GM12873 (cell line): ENCODE measurements around the gene BTN2A1.

ENCODE experiments used
- CTCF ChIP-seq: IDR thresholded peaks from 2 replicates; pipeline ENCODE4 v1.5.1; 2012; ENCODE audit warnings: low read depth, mild to moderate bottlenecking, moderate library complexity, low read length, control low read depth; ENCODE audit not compliant: insufficient read depth; ENCODE audit errors: missing control alignments

BTN2A1 gene

GRCh38 chr6:26428206-26428605 lies 29.5 kb upstream of the BTN2A1 start:
- no peak for TF ChIP-seq CTCF

- no peak for TF ChIP-seq CTCF
These were observed 27.0 kb upstream of the BTN2A1 start for GRCh38 chr6:26430787-26431186.

- no peak for TF ChIP-seq CTCF
These were observed 26.2 kb upstream of the BTN2A1 start for GRCh38 chr6:26431258-26432172.

- no peak for TF ChIP-seq CTCF
These were observed 25.0 kb upstream of the BTN2A1 start for GRCh38 chr6:26432627-26433201.

- no peak for TF ChIP-seq CTCF
These were observed 21.7 kb upstream of the BTN2A1 start for GRCh38 chr6:26436018-26436417.

GRCh38 chr6:26437550-26437949 lies 20.2 kb upstream of the BTN2A1 start:
- TF ChIP-seq CTCF, result no peak

- TF ChIP-seq CTCF, result no peak
These were observed 19.8 kb upstream of the BTN2A1 start for GRCh38 chr6:26438000-26438399.
